Neural progenitor cell (in vitro differentiated cells): ENCODE measurements around the gene AVP.

Experiments
- EZH2 ChIP-seq: fragments of 200-600 bp; sonication (generic); IDR thresholded peaks from 2 replicates; pipeline ENCODE4 v1.6.1; 2017; ENCODE audit warnings: antibody characterized with exemption, mild to moderate bottlenecking, moderate library complexity
- TF ChIP-seq, protein P1 (sequence below): fragments of 200-600 bp; sonication (generic); IDR thresholded peaks from 2 replicates; pipeline ENCODE4 v1.5.1; 2017; ENCODE audit warnings: antibody characterized with exemption, mild to moderate bottlenecking

- TF ChIP-seq, protein P1, sequence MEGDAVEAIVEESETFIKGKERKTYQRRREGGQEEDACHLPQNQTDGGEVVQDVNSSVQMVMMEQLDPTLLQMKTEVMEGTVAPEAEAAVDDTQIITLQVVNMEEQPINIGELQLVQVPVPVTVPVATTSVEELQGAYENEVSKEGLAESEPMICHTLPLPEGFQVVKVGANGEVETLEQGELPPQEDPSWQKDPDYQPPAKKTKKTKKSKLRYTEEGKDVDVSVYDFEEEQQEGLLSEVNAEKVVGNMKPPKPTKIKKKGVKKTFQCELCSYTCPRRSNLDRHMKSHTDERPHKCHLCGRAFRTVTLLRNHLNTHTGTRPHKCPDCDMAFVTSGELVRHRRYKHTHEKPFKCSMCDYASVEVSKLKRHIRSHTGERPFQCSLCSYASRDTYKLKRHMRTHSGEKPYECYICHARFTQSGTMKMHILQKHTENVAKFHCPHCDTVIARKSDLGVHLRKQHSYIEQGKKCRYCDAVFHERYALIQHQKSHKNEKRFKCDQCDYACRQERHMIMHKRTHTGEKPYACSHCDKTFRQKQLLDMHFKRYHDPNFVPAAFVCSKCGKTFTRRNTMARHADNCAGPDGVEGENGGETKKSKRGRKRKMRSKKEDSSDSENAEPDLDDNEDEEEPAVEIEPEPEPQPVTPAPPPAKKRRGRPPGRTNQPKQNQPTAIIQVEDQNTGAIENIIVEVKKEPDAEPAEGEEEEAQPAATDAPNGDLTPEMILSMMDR, result no peak
- TF ChIP-seq EZH2, result no peak
Observed at GRCh38 chr20:3121271-3121911, 36.9 kb upstream of the AVP start.
